ENCODE data around the gene GFPT1.
A peak's percentile ranks its signal among the peaks of the same experiment; 100 is the strongest.

Gene GFPT1

DNA sequence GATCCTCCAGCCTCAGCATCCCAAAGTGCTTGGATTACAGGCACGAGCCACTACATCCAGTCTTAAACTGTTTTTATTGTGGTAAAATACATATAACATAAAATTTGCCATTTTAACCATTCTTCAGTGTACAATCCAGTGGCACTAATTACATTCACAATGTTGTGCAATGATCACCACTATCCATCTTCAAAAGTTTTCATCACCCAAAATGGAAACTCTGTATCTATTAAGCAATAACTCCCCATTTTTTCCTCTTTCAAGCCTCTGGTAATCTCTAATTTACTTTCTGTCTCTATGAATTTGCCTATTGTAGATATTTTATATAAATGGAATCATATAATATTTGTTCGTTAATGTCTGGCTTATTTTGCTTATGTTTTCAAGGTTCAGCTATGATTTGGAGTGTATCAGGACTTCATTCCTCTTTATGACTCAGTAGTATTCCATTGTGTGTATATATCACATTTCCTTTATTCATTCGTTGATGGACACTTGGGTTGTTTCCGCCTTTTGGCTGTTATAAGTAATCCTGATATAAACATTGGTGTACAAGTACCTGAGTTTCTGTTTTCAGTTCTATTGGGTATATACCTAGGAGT lies 71.8 kb downstream of the GFPT1 start:
- no peak for DNase-seq

- no peak for DNase-seq
Observed at GRCh38 chr2:69311024-69311416, 76.0 kb downstream of the GFPT1 start.

GRCh38 chr2:69310111-69311023 lies 76.7 kb downstream of the GFPT1 start:
- DNase-seq = no peak

GRCh38 chr2:69309351-69310110 lies 77.5 kb downstream of the GFPT1 start:
- no peak for DNase-seq

- no peak for DNase-seq
Observed at GRCh38 chr2:69308338-69308737, 78.7 kb downstream of the GFPT1 start.

DNA sequence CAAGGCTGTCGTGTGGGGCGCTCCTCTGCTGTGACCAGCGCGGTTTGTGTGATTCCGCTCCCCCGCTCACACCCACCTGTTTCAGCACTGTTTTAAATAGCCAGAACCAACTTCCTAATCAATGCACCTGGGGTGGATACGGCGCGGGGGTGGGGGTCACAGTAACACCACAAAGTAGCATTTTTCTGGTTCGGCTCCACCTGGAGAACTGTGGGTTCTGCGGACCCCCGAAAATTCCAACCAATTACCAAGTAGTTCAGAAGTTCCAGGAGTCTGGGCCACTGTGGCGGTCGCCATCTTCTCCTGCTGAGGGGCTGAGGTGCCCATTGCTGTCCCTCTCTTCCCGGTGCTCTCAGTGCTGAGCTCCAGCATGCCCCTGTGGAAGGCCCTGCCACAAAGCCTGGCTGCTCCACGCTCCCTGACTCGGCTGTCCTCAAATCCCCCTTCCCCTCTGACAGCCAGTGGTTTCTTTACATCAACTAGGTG lies 79.4 kb downstream of the GFPT1 start:
- DNase-seq = no peak

GRCh38 chr2:69306822-69307578 lies 80.0 kb downstream of the GFPT1 start:
- DNase-seq = peak; percentile 80

- no peak for DNase-seq
Observed at GRCh38 chr2:69306393-69306821, 80.6 kb downstream of the GFPT1 start.

- DNase-seq = no peak
Observed at GRCh38 chr2:69305712-69306392, 81.2 kb downstream of the GFPT1 start.

- DNase-seq = no peak
Observed at GRCh38 chr2:69305166-69305565, 81.9 kb downstream of the GFPT1 start.

- DNase-seq = no peak
Observed at GRCh38 chr2:69304656-69305055, 82.4 kb downstream of the GFPT1 start.

- no peak for DNase-seq
Observed at GRCh38 chr2:69300650-69301049, 86.4 kb downstream of the GFPT1 start.

DNA sequence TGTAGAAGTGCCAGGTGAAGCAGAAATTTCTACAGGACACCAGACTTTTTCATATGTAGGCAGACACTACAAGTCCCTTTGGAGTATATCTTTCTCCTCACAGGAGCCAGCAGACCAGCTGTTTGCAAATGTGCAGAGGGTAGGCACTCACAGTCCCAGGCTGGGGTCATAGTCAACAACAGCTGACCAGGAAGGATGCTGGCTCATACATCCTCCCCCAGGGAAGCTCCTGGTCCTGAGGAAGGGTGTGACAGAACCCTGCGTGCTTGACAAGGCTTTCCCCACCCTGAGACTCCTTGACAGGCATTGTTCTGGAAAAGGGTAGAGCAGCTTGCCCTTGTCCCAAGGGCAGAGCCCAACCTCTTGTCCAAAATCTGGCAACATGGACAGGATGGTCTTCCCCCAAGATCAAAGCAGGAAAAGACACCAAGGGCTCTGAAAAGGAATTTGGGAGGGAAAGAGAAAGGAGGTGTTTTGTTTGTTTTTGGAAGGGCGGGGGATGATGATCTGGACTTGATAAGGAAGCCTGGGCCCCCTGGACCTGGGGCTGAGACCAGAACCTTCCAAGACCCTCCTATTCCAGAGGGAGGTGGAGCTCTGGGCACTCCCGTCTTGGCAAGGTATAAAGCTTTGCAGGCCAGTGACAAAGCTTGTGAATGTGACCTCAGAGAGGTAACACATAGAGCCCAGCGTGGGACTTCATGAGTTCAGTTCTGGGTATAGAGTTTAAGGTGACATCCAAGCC lies 87.1 kb downstream of the GFPT1 start:
- no peak for DNase-seq

DNA sequence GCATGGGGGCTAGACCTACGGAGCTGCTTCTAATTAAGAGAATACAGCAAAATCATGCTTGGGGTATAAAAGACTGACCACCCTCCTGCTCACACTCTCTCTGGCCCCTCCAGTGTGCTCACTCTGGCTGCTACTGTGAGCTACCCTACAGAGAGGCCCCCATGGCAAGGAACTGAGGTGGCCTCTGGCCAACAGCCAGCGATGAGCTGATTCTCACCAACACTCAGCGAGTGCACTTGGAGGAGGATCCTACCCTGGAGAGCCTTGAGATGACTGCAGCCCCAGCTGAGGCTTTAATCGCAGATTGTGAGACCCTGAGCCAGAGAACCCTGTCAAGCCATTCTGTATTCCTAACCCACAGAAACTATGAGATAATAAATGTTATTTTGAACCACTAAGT lies 88.2 kb downstream of the GFPT1 start:
- no peak for DNase-seq

GRCh38 chr2:69298261-69298660 lies 88.8 kb downstream of the GFPT1 start:
- DNase-seq = no peak

GRCh38 chr2:69297216-69297615 lies 89.8 kb downstream of the GFPT1 start:
- DNase-seq = no peak

GRCh38 chr2:69296421-69296820 lies 90.6 kb downstream of the GFPT1 start:
- DNase-seq = no peak

- no peak for DNase-seq
Observed at GRCh38 chr2:69292256-69292655, 94.8 kb downstream of the GFPT1 start.

GRCh38 chr2:69291721-69292120 lies 95.3 kb downstream of the GFPT1 start:
- no peak for DNase-seq

DNA sequence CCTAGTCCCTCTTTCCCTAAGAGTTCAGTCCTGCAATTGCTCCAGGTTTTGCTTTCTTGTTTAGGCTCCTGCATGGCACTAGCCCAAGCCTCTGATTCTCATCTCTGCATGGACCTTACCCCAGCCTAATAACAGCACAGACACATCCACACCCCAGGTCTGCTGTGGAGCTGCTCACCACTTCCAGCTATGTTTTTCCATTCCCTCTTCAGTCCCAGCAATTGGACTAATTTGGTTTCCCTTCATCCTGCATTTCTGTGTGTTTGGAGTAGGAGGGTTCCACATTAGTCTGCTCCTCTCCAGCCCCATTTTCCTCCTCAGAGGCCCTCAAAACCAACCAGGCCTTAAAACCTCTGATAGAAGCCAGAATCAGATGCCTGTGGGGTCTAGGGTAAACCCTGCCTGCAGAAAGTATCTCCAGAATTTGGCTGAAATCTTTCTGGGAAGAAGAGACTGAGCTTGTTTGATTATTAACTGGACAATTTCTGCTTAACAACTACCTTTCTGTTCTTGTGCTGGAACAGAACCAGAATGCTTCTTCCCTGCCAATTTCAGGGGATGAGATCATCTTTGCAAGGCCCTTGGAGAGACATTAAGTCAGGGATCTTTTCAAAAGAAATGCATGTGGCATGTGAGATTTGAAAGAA lies 95.9 kb downstream of the GFPT1 start:
- DNase-seq = no peak

- no peak for DNase-seq
Observed at GRCh38 chr2:69288429-69288828, 98.6 kb downstream of the GFPT1 start.

All from activated CD4-positive, alpha-beta T cell treated with anti-CD3 and anti-CD28 coated beads, Interleukin-2, Interleukin-6, amounts not matched to agents 100 ng/mL and 50 ng/mL, durations not matched to agents 16 hours and 8 hours (primary cell).